Measurements from ENCODE around the gene RALGAPA2.

Gene RALGAPA2

GRCh38 chr20:20683020-20683419 lies 29.4 kb downstream of the RALGAPA2 start:
- DNase-seq: no peak

GRCh38 chr20:20680991-20681508 lies 31.4 kb downstream of the RALGAPA2 start:
- no peak for DNase-seq

- no peak for DNase-seq
Observed at GRCh38 chr20:20679316-20679715, 33.1 kb downstream of the RALGAPA2 start.

DNA sequence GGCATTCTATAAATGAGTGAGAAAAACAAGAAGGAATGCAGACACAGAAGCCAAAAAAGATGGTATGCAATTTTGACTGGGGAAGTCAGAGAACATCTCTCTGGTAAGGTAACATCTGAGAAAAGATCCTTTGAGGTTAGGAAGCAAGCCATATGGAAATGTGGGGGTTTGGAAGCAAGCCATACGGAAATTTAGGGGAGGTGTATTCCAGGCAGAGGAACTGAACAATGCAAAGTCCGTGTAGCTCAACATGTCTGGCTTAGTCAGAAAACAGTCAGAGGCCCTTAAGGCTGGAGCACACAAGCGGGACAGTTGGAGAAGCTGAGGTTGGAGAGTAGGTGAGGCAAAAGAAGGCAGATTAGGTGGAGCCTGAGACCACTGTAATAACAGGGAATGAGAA lies 35.3 kb downstream of the RALGAPA2 start:
- DNase-seq: peak; percentile 58

DNA sequence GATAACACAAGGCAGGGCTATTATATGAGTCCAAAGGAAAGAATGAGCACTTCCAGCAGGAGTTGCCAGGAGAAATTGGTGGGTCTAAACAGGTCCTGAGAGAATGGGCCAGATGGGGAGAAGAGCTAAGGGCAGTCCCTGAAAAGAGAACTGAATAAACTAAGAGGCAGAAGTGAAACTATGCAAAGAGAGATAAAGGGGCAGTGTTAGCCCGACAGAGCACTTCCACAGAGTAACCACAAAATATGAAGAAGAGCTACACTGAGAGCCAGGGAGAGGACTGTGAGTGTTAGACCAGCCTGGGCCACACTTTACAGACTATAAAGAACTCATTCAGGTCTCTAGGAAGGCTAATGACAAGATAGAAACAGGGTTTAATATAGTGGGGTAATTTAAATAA lies 43.8 kb downstream of the RALGAPA2 start:
- no peak for DNase-seq

GRCh38 chr20:20666359-20666758 lies 46.1 kb downstream of the RALGAPA2 start:
- DNase-seq: no peak

DNA sequence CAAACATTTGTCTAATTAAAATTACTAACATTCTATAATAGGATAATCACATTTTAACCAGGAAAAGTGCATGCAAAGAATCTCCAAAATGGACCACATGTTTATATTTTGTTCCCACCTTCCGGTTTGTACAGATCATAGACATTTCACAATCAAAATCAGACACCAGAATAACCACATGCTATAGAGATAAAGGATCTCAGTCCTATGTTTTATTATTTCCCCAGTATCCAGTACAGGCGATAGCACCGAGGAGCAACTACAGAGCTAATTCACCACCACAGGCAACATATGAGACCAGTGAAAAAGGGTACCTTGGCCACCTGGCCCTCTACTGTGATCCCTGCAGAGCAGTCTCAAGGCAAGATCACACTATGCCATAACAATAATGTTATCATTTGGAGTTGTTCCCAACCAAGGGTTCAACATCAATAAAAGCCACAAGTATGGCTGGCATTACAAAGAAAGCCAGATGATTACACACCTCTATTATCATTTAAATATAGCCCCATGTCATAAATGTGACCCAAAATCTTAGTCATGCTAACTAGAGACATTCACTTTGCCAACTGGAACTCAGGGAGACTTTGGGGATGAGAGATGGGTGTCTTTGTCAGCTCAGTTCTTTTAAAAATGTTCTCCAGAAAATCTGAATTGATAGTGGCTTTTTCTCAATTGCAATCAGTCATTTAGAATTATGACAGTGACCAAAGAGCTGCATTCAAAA lies 46.7 kb downstream of the RALGAPA2 start:
- no peak for DNase-seq

DNA sequence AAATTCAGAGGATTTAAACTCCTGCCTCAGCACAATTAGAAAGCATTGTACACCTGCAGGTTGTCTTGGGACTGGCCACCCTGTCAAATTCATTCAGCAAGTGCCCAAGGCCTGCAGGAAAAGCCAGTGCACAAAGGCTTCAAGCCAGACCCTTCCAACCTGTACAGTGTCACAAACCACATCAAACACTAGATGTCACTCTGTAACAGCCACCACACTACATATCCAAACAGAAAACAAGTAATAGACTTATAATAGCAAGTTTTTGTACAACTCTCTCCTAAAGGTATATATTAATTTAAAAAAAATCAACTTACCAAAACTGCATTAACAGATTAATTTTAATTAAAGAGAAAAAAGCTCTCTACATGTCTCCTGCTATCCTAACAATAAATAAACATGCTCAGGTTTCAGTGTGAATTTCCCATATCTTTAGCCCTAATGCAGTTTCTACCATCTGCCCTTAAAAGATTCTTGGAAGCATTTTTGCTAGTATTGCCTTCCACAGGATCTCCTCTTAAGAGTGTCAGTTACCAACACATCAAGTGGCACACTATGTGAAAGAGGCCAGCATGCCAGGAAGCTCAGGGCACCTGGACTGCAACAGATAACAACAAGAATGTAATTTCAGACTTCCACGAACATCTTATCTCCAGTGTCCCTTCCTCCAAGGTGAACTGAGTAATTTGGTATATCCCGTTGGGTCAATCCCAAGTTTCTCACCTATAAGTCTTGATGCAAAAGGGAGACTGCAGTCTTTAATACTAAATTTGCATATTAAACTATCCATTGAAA lies 47.5 kb downstream of the RALGAPA2 start:
- DNase-seq: no peak

- DNase-seq: no peak
Observed at GRCh38 chr20:20663841-20664240, 48.6 kb downstream of the RALGAPA2 start.

GRCh38 chr20:20658871-20659431 lies 53.5 kb downstream of the RALGAPA2 start:
- no peak for DNase-seq

GRCh38 chr20:20658123-20658522 lies 54.3 kb downstream of the RALGAPA2 start:
- no peak for DNase-seq

DNA sequence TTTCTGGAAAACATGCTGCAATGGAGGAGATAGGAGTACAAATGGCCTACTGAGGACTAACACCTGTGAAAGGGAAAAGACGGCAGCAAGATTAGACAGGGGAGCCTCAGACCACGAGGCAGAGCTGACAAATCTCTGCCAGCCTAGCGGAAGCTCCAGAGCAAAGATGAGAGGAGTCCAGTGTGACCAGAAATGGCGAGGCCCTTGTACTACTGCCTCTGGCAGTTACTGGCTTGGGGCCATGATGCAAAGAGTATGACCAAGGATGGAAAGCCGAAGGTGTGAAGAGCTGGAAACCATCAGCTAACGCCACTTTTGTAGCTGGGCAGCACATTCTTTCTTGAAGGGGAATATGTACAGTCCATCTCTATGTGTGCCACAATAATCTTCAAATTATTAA lies 55.4 kb downstream of the RALGAPA2 start:
- no peak for DNase-seq

- no peak for DNase-seq
Observed at GRCh38 chr20:20655883-20656282, 56.6 kb downstream of the RALGAPA2 start.

DNA sequence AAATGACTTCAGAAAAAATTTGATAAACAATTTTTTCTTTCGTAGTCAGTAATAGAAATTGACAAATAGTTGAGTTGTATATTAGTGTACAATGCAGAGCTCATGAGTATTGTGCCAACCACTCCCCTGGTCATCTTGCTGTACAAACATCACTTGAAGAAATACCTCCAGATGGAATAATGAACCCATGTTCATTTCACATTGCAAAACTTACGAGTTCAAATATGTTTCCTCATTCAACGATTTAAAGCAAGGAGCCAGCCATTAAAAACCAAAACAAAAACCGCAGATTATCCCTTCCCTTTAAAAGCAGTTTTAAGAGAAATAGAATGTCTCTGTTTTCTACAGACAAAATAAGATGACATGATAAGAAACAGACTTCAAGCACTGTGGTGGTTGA lies 62.5 kb downstream of the RALGAPA2 start:
- no peak for DNase-seq

DNA sequence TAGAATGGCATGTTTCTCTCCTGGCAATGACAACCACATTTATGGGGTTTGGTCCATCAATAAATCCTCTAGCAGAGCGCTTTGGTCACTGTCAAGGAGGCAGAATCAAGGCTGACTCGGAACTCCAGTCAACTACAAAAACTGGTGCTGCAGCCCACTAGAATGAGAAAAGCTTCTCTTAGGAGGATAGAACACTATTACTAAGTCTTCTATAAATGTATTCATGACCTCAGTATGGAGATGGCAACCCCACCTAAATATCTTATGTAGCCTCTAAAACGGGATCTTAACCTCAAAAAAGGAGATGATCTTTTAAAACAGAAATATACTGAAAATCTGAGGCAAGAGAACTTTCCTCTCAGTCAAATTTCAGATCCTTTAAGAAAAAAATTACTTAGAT lies 68.5 kb downstream of the RALGAPA2 start:
- no peak for DNase-seq

- no peak for DNase-seq
Observed at GRCh38 chr20:20641783-20642182, 70.7 kb downstream of the RALGAPA2 start.

DNA sequence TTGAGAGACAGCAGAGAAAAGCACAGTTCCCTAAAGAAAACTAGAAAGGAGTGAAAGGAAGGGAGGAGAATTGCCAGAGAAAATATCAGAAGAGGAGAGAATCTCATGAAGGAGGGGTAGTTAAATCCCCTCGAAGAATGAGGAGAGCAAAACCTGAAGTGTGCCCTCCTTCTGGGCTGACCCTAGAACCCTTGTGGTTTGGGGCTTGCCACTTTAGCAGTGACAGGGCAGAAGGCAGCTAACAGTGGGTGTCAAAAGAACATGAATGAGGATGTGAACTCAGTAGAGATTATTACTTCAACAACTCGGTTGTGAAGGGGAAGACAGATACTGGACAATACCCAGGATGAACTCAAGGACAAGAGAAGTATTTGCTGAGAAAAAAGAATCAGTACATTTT lies 73.6 kb downstream of the RALGAPA2 start:
- DNase-seq: no peak

- no peak for DNase-seq
Observed at GRCh38 chr20:20637998-20638725, 74.3 kb downstream of the RALGAPA2 start.

DNA sequence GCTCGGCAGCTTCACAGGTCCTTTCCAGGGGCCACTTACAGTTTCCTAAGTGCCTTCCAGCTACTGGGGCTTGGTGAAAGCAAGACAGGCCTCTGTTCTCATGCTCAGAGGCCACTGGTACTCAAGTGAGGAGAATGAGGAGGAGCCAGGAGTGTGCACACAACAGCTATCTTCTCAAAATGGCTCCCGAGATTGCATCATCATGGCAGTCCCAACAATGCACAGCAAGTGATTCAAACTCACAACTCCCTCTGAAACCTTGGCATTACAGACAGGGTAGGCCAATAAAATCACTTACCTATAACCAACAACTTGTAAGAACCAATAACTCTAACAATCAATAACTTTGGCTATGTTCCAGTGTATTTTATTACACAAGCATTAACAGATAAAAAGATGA lies 77.4 kb downstream of the RALGAPA2 start:
- no peak for DNase-seq

DNA sequence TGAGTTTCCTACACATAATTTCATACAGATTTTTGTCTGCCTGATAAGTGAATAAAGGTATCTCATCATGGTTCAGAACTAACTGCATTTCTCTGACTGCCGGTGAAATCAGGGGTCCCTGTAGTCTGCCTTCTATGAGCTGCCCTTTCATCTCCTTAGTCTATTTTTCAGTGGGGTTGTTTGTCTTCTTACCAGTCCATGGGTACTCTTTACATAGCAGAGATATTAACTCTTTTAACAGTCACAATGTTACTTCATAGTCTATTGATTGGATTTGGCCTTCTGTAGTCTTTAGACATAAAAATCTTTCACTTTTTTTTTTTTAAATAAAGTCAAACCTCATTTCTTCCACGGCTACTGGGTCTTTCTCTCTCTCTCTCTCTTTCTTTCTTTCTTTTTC lies 79.8 kb downstream of the RALGAPA2 start:
- DNase-seq: no peak

DNA sequence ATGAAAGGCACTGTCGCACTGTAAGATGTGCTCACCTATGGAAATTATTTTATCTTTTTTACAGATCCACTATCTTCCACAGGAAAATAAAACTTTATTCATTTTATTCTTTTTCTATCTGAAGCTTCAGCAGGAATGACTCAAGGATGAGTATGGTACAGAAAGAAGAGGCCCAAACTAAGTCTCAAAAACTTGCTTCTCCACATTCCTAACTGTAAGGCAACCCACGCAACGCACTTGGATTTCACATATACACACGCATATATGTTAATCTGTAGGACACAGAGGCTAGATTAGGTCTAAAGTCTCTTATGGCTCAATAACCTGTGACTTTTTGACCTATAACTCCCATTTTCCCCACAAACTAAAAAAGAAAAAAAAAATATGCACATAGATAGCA lies 81.9 kb downstream of the RALGAPA2 start:
- DNase-seq: no peak

GRCh38 chr20:20629556-20630188 lies 82.8 kb downstream of the RALGAPA2 start:
- DNase-seq: no peak

GRCh38 chr20:20628314-20628713 lies 84.1 kb downstream of the RALGAPA2 start:
- no peak for DNase-seq
